HG03025 (cell line): Measurements from ENCODE around the gene NMT1.
"Not testable (repeated sequence)": the region's sequence is repeated elsewhere in the genome, so short reads cannot be mapped to it uniquely, and the experiment has no call there.

ENCODE experiments used
- ATAC-seq: cut with Tn5 transposase; IDR thresholded peaks from one replicate; pipeline ENCODE4 v1.9.1; 2021; ENCODE audit warnings: mild to moderate bottlenecking, moderate library complexity; ENCODE audit not compliant: unreplicated experiment, low FRiP score

The NMT1 gene

GRCh38 chr17:45117334-45117733, 56.2 kb downstream of the NMT1 start:
- ATAC-seq = no peak

- ATAC-seq = no peak
Measured at GRCh38 chr17:45117848-45118646, 56.9 kb downstream of the NMT1 start.

- no peak for ATAC-seq
Measured at GRCh38 chr17:45118691-45119090, 57.6 kb downstream of the NMT1 start.

- no peak for ATAC-seq
Measured at GRCh38 chr17:45119964-45120363, 58.8 kb downstream of the NMT1 start.

- ATAC-seq = no peak
Measured at GRCh38 chr17:45120558-45120957, 59.4 kb downstream of the NMT1 start.

- no peak for ATAC-seq
Measured at GRCh38 chr17:45121055-45121454, 59.9 kb downstream of the NMT1 start.

GRCh38 chr17:45123076-45123770, 62.1 kb downstream of the NMT1 start:
- ATAC-seq = no peak

- no peak for ATAC-seq
Measured at GRCh38 chr17:45123930-45124796, 63.0 kb downstream of the NMT1 start.

GRCh38 chr17:45124797-45125122, 63.6 kb downstream of the NMT1 start:
- ATAC-seq = not testable (repeated sequence)

GRCh38 chr17:45125509-45125908, 64.4 kb downstream of the NMT1 start:
- ATAC-seq = no peak

- ATAC-seq = no peak
Measured at GRCh38 chr17:45127207-45127547, 66.1 kb downstream of the NMT1 start.

GRCh38 chr17:45127548-45128300, 66.6 kb downstream of the NMT1 start:
- no peak for ATAC-seq

GRCh38 chr17:45128331-45128730, 67.2 kb downstream of the NMT1 start:
- no peak for ATAC-seq

GRCh38 chr17:45128989-45129388, 67.9 kb downstream of the NMT1 start:
- no peak for ATAC-seq

GRCh38 chr17:45129426-45129939, 68.4 kb downstream of the NMT1 start:
- no peak for ATAC-seq

GRCh38 chr17:45129940-45130680, 69.0 kb downstream of the NMT1 start:
- ATAC-seq = no peak

GRCh38 chr17:45130681-45131615, 69.8 kb downstream of the NMT1 start:
- ATAC-seq = no peak

GRCh38 chr17:45131616-45132319, 70.7 kb downstream of the NMT1 start:
- no peak for ATAC-seq
